GM18858 (cell line): ENCODE data around the gene ASMTL.

Source experiments
- ATAC-seq: cut with Tn5 transposase; IDR thresholded peaks from one replicate; pipeline ENCODE4 v1.9.1; 2021; ENCODE audit not compliant: unreplicated experiment

ASMTL gene

GRCh38 chrX:1357993-1358392, 94.7 kb downstream of the ASMTL start:
- ATAC-seq = no peak

- no peak for ATAC-seq
These were observed 97.3 kb downstream of the ASMTL start for GRCh38 chrX:1355131-1356046.

GRCh38 chrX:1354036-1355019, 98.4 kb downstream of the ASMTL start:
- ATAC-seq = no peak
